ENCODE measurements around the gene AZU1.

GRCh38 chr19:795691-796581 is 31.7 kb upstream of the AZU1 start:
- TF ChIP-seq ZNF274 (IDR thresholded peaks at IDR 0.05; ENCODE audit: low read depth, low read length): no peak
- TF ChIP-seq YY1 (IDR thresholded peaks at IDR 0.05; ENCODE audit: extremely low read depth, insufficient replicate concordance, low read depth, low read length): no peak

Measured in HCT116 (cell line).